K562 (cell line): ENCODE results near the gene KCND3. TPM values are rescaled to one million over a fixed set of nuclear protein-coding genes. Genes with fewer than 3 reads are reported as not detected.
A peak's percentile ranks its signal among the peaks of the same experiment; 100 is the strongest.

ENCODE experiments used
- ATAC-seq: fragments of 200-7000 bp; cut with Tn5 transposase; 3 replicates; pipeline ENCODE4 v1.9.1; 2020; ENCODE audit warnings: moderate library complexity
- BruUV-seq: library from RNA; stranded (reverse); fragments of 400-500 nt; replicated peaks from 2 replicates; lab custom pipeline; 2021; lab: Mats Ljungman, UMichigan
- CTCF ChIA-PET: fragments of 300-600 bp; formaldehyde crosslinking; extraction: SDS; loops from one replicate; lab custom pipeline; 2021; ENCODE audit warnings: low intra/inter-chr PET ratio; lab: Yijun Ruan, JAX
- POLR2A ChIA-PET: fragments of 300-600, 350-650 bp; sonication (Branson Sonifier 250); formaldehyde crosslinking; extraction: SDS; loops from one replicate; lab custom pipeline; 2021; ENCODE audit warnings: antibody characterized with exemption, inconsistent platforms; lab: Yijun Ruan, JAX
- DNase-seq, 4 experiments: peaks; one replicate each; pipeline versions ENCODE4 v3.0.0 to v3.0.0-alpha.2; 2011 to 2018; ENCODE audit warnings: low spot score in 3 of 4, mixed read lengths in 3 of 4; ENCODE audit errors: extremely low read depth in 1 of 4
- FAIRE-seq: peaks from 2 replicates; lab custom pipeline; 2011; peaks lifted over from hg19 to GRCh38; lab: Jason Lieb, UNC
- H2AFZ ChIP-seq: 2 replicates; pipeline ENCODE4 v1.6.0; 2011; ENCODE audit warnings: low read depth, low read length, control low read depth, inconsistent platforms
- H3K27ac ChIP-seq: fragments of 200-600 bp; 3 replicates; pipeline ENCODE4 v1.8.0; 2011; ENCODE audit warnings: low read depth, mild to moderate bottlenecking, control low read depth, inconsistent platforms, low read length, moderate library complexity, mixed read lengths; ENCODE audit errors: extremely low read depth
- H3K27me3 ChIP-seq, 2 experiments: fragments of 300-600 bp in 1 of 2; 2 replicates in 1 of 2; 3 replicates in 1 of 2; pipeline versions ENCODE4 v1.6.0 to v1.8.0; 2011; ENCODE audit warnings: inconsistent platforms in 2 of 2, low read length in 2 of 2, mild to moderate bottlenecking in 1 of 2, mixed read lengths in 1 of 2, moderate library complexity in 1 of 2; ENCODE audit not compliant: control insufficient read depth in 2 of 2, insufficient read depth in 2 of 2
- H3K36me3 ChIP-seq: fragments of 300-600 bp; 3 replicates; pipeline ENCODE4 v1.8.0; 2011; ENCODE audit warnings: mild to moderate bottlenecking, low read length, inconsistent platforms; ENCODE audit not compliant: control insufficient read depth, insufficient read depth
- H3K4me1 ChIP-seq, 2 experiments: fragments of 200-600 bp in 1 of 2; replicated peaks in 1 of 2; 2 replicates in 1 of 2; 3 replicates in 1 of 2; pipeline versions ENCODE4 v1.5.1 to v1.8.0; 2011; ENCODE audit warnings: inconsistent platforms in 2 of 2, low read length in 2 of 2, mild to moderate bottlenecking in 1 of 2, mixed read lengths in 1 of 2, moderate library complexity in 1 of 2; ENCODE audit not compliant: control insufficient read depth in 2 of 2, insufficient read depth in 2 of 2
- H3K4me2 ChIP-seq: 2 replicates; pipeline ENCODE4 v1.6.1; 2011; ENCODE audit warnings: low read length, control low read depth, inconsistent platforms, mixed read lengths; ENCODE audit not compliant: insufficient read depth
- H3K4me3 ChIP-seq: fragments of 200-600 bp; sonication (generic), shearing (Covaris generic); 2 replicates; pipeline ENCODE4 v1.5.1; 2016; ENCODE audit warnings: control low read depth, inconsistent platforms
- H3K79me2 ChIP-seq: fragments of 200-600 bp; 3 replicates; pipeline ENCODE4 v1.8.0; 2011; ENCODE audit warnings: low read length, inconsistent platforms; ENCODE audit not compliant: control insufficient read depth, insufficient read depth
- H3K9ac ChIP-seq, 2 experiments: 2 replicates each; pipeline versions ENCODE4 v1.6.0 to v1.6.1; 2011; ENCODE audit warnings: low read depth in 2 of 2, low read length in 2 of 2, control low read depth in 1 of 2, inconsistent platforms in 1 of 2, mild to moderate bottlenecking in 1 of 2, mixed read lengths in 1 of 2; ENCODE audit not compliant: insufficient read depth in 1 of 2
- H3K9me1 ChIP-seq: one replicate; pipeline ENCODE4 v1.6.0; 2011; ENCODE audit warnings: inconsistent platforms, mild to moderate bottlenecking, low read length, moderate library complexity; ENCODE audit not compliant: control insufficient read depth, insufficient read depth
- H3K9me3 ChIP-seq: replicated peaks from 2 replicates; pipeline ENCODE4 v1.5.1; 2011; ENCODE audit warnings: low read depth, low read length, inconsistent platforms; ENCODE audit not compliant: control insufficient read depth, insufficient read depth
- H4K20me1 ChIP-seq: replicated peaks from 2 replicates; pipeline ENCODE4 v1.6.1; 2011; ENCODE audit warnings: low read length, inconsistent platforms, mixed read lengths; ENCODE audit not compliant: control insufficient read depth, insufficient read depth
- CTCF ChIP-seq, 3 experiments: IDR thresholded peaks in 2 of 3; conservative IDR thresholded peaks in 1 of 3; 2 replicates each; pipeline ENCODE4 v1.5.1; 2011 to 2012; ENCODE audit warnings: low read length in 3 of 3, mild to moderate bottlenecking in 3 of 3, control low read depth in 2 of 3, improper control_type of control experiment in 1 of 3, inconsistent platforms in 1 of 3, low read depth in 1 of 3, mixed read lengths in 1 of 3, moderate library complexity in 1 of 3; ENCODE audit not compliant: insufficient read depth in 2 of 3
- DLX4 ChIP-seq: fragments of 250-450 bp; sonication (Bioruptor Pico); IDR thresholded peaks from 2 replicates; pipeline ENCODE4 v1.6.1; 2021; ENCODE audit warnings: mild to moderate bottlenecking
- HMG20A ChIP-seq: fragments of 450-650 bp; formaldehyde crosslinking; conservative IDR thresholded peaks from 2 replicates; pipeline ENCODE4 v1.4.0; 2020; ENCODE audit warnings: mild to moderate bottlenecking, mixed read lengths
- MITF ChIP-seq: IDR thresholded peaks from 2 replicates; pipeline ENCODE4 v1.6.1; 2014; ENCODE audit warnings: antibody characterized with exemption
- NELFE ChIP-seq: IDR thresholded peaks from 2 replicates; pipeline ENCODE4 v1.6.1; 2011; ENCODE audit warnings: mild to moderate bottlenecking; ENCODE audit not compliant: insufficient read depth, insufficient read length
- NFE2 ChIP-seq: IDR thresholded peaks from 2 replicates; pipeline ENCODE4 v1.6.1; 2014; ENCODE audit warnings: antibody characterized with exemption, low read depth
- RBBP5 ChIP-seq: fragments of 200-600 bp; sonication (generic); IDR thresholded peaks from 2 replicates; pipeline ENCODE4 v1.6.1; 2012; ENCODE audit warnings: borderline replicate concordance, mild to moderate bottlenecking, low read length, control low read depth, inconsistent platforms; ENCODE audit not compliant: insufficient read depth, poor library complexity, severe bottlenecking
- ZBTB5 ChIP-seq: fragments of 450-650 bp; IDR thresholded peaks from 2 replicates; pipeline ENCODE4 v1.6.1; 2017; ENCODE audit warnings: antibody characterized with exemption
- ZNF143 ChIP-seq: sonication (generic); formaldehyde crosslinking; IDR thresholded peaks from 2 replicates; pipeline ENCODE4 v1.9.0; 2022; ENCODE audit warnings: mild to moderate bottlenecking, missing genetic modification reagents
- ZNF764 ChIP-seq: fragments of 250-450 bp; sonication (Bioruptor Pico); IDR thresholded peaks from 2 replicates; pipeline ENCODE4 v1.4.0; 2020; ENCODE audit warnings: low read depth, mild to moderate bottlenecking, moderate library complexity
- WGBS: fragments of 100-300 bp; shearing (Covaris generic); methylation state at CpG from one replicate; pipeline ENCODE4 v1.1.6; 2016; ENCODE audit warnings: low coverage, mixed read lengths; ENCODE audit not compliant: insufficient coverage; ENCODE audit errors: missing lambda C conversion rate; 5-methylcytosine and 5-hydroxymethylcytosine counted together
- in situ Hi-C: fragments of 300-500 bp; cut with MboI; formaldehyde crosslinking; loops from 4 replicates; pipeline ENCODE4 v1.15.0; 2018; ENCODE audit warnings: inconsistent platforms, mixed read lengths
- intact Hi-C: fragments of 100-400 bp; cut with micrococcal nuclease; formaldehyde crosslinking; loops from 2 replicates; pipeline ENCODE4 v1.14.2; 2022
- polyA plus RNA-seq, 8 experiments: library from polyadenylated mRNA; depleted of rRNA in 4 of 8; stranded (reverse) in 5 of 8; unstranded in 3 of 8; fragments of >200 nt; fragmentation: Nextera tagmentation in 2 of 8; fragmentation: Illumina TruSeq in 1 of 8; extraction: Ambion mirVana in 2 of 8; extraction: Trizol in 1 of 8; gene quantifications; 2 replicates each; pipeline versions ENCODE4 v1.2.1 to v1.2.3, GENCODE V29; 2011 to 2014; ENCODE audit warnings: inconsistent platforms in 1 of 8, missing spikeins in 1 of 8
- total RNA-seq, 7 experiments: library from RNA; depleted of rRNA in 6 of 7; stranded (reverse); fragments of >200 nt in 6 of 7; fragmentation: Illumina TruSeq in 2 of 7; extraction: Trizol in 2 of 7; gene quantifications; 2 replicates each; pipeline versions ENCODE4 v1.2.1 to v1.2.3, GENCODE V29; 2011 to 2021; ENCODE audit warnings: low replicate concordance in 1 of 7

KCND3 gene
- total and polyA plus RNA-seq, 9 of the 15 experiments (the other 6 are each of a cell fraction or from before 2014, with no cell fraction given), result not detected

GRCh38 chr1:111967067-111967690, 22.3 kb downstream of the KCND3 start:
- H3K9ac ChIP-seq, result no peak overlapping the region
- no peak for DNase-seq
- POLR2A ChIA-PET, result interaction anchor here (0.6 kb wide), 2 partner anchors 37 to 421 kb away, joined by 3 read pairs; no protein-coding TSS in a partner anchor
- BruUV-seq, result no TSS peak
- TF ChIP-seq MITF (no peak), NFE2 (no peak), DLX4 (CRISPR knock-in tag) (no peak), ZNF143 (CRISPR knock-in tag) (no peak), HMG20A (CRISPR knock-in tag) (no peak), ZNF764 (CRISPR knock-in tag) (0 out of 2 replicates have a peak, but pooled peaks have one; percentile 69), RBBP5 (no peak), NELFE (no peak), ZBTB5 (no peak), CTCF (IDR thresholded peaks at IDR 0.05 in 2 of 3, conservative IDR thresholded peaks at IDR 0.05 in 1 of 3; ENCODE audit: insufficient read depth in 2 of 3, low read depth in 1 of 3, low read length in 3 of 3) (peak in 1 of 3 experiments; percentile 13; a peak in 2 of 6 replicates)
- TF ChIP-seq, all 486 proteins: peak for 2
- Histone ChIP-seq H3K4me1 (no peaks in the 10 kb centered on the region), H3K4me2 (no peak overlapping the region), H3K9me3 (no peaks in the 10 kb centered on the region), H3K36me3 (no peaks in the 10 kb centered on the region), H3K4me3 (no peak overlapping the region), H3K27ac (no peak overlapping the region), H2AFZ (no peak overlapping the region), H4K20me1 (0 out of 2 replicates have a peak, but pooled peaks cover 6% of the 10 kb centered on the region), H3K9me1 (no peaks in the 10 kb centered on the region), H3K27me3 (no peaks in the 10 kb centered on the region; a peak in 1 of 5 replicates), H3K79me2 (no peaks in the 10 kb centered on the region)
- CTCF ChIA-PET, result no interaction called here
- ATAC-seq, result no peak
- in situ Hi-C loops (no loop called here), intact Hi-C loops (no loop called here)
- FAIRE-seq, result peak; percentile 32
- WGBS, result 0% methylated on average over 12 of the region's 13 CpGs
